ENCODE data around the gene LRBA.

LRBA gene

GRCh38 chr4:150283689-150284088 is 731.4 kb downstream of the LRBA start:
- no peak for DNase-seq (ENCODE audit: low read depth, low spot score)

GRCh38 chr4:150280975-150281374 is 734.1 kb downstream of the LRBA start:
- DNase-seq (ENCODE audit: low read depth, low spot score) = no peak

DNA sequence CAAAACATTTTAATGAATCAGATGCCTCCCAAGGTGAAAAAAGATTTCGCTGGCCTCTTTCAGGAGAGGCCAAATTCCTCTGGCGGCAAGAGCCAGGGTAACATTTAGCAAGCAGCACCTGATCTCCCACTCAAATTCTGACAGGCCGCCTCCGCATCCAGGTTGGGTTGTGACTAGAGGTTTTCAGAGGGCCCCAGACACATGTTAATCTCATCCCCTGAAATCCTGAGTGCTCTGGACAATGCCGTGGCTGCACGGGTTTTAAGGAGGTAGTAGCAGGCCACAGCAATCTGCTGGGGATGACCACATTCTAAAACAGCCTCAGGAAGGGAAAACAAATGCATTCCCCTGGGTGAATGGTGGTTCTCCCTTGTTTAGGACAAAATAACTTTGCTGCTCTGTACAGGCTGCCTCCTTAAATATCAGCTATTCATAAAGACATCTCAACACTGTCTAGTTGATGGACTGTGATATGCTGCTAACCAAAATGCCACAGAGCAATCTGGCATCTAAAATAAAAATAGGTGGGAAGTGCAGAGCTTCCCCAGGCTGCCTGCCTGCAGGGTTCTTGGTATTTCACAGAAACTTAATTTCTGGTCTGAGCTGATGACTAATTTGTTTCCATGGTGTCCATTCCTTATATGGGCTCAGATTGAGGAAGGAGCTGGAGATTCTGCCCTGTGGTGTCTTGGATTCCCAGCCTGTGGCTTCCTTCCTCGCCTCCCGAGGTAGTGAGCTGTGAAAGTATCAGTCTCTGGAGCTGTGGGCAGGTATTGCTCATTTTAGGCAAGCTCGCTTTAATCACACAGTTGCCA is 734.8 kb downstream of the LRBA start:
- DNase-seq (ENCODE audit: low read depth, low spot score) = peak; percentile 55

DNA sequence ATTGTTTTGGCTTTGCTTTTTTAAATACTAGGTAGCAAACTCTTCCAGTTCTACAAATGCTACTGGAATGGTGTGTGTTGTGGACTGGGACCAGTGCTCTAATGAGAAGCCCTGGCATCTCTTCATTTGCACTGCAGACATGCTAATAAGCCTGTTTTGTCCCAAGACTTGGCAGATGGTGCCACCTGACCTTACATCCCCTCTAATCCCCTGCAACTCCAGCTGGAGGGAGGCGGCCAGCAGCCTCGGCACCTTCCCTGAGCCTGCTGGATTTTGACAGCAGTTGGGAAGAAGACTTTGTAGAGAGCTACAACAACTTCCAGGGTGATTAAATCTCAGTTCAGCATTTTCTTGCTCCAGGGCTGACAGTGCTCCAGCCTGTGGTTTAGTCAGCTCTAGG is 736.9 kb downstream of the LRBA start:
- DNase-seq (ENCODE audit: low read depth, low spot score) = no peak

DNA sequence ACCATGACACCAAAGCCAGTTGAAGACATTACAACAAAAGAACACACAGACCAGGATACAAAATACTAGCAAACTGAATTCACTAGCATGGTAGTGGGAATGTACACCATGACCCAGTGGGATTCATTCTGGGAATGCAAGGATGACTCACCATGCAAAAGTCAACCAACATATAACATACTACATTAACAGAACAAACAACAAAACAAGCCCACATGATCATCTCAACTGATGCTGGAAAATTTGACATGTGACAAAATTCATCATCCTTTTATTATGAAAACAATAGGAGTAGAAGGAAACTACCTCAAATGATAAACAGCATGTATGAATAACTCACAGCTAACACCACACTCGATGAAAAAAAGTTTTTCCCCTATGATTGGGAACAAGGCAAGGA is 746.6 kb downstream of the LRBA start:
- no peak for DNase-seq (ENCODE audit: low read depth, low spot score)

DNA sequence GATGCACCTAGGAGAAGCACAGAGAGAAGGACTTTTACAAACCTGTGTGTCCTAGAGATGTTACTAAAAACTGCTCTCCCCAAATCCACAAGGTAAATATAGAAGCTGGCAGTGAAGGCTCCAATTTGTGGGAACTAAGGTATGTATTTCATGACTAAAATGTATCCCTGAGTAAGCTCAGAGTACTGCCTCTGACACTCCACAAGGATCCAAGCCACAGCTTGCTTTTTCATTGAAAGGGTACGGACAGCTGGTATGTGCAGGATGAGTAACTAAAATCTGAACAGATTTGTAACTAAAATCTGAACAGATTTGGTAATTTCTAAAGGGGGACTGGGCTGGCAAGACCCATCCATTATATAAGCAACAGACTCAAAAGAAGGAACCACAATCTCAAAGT is 749.3 kb downstream of the LRBA start:
- DNase-seq (ENCODE audit: low read depth, low spot score) = no peak

- DNase-seq (ENCODE audit: low read depth, low spot score) = no peak
Measured at GRCh38 chr4:150264595-150265161, 750.4 kb downstream of the LRBA start.

- DNase-seq (ENCODE audit: low read depth, low spot score) = no peak
Measured at GRCh38 chr4:150262611-150263010, 752.5 kb downstream of the LRBA start.

- no peak for DNase-seq (ENCODE audit: low read depth, low spot score)
Measured at GRCh38 chr4:150261571-150261970, 753.5 kb downstream of the LRBA start.

- no peak for DNase-seq (ENCODE audit: low read depth, low spot score)
Measured at GRCh38 chr4:150259861-150260567, 755.1 kb downstream of the LRBA start.

- DNase-seq (ENCODE audit: low read depth, low spot score) = no peak
Measured at GRCh38 chr4:150258569-150258968, 756.5 kb downstream of the LRBA start.

DNA sequence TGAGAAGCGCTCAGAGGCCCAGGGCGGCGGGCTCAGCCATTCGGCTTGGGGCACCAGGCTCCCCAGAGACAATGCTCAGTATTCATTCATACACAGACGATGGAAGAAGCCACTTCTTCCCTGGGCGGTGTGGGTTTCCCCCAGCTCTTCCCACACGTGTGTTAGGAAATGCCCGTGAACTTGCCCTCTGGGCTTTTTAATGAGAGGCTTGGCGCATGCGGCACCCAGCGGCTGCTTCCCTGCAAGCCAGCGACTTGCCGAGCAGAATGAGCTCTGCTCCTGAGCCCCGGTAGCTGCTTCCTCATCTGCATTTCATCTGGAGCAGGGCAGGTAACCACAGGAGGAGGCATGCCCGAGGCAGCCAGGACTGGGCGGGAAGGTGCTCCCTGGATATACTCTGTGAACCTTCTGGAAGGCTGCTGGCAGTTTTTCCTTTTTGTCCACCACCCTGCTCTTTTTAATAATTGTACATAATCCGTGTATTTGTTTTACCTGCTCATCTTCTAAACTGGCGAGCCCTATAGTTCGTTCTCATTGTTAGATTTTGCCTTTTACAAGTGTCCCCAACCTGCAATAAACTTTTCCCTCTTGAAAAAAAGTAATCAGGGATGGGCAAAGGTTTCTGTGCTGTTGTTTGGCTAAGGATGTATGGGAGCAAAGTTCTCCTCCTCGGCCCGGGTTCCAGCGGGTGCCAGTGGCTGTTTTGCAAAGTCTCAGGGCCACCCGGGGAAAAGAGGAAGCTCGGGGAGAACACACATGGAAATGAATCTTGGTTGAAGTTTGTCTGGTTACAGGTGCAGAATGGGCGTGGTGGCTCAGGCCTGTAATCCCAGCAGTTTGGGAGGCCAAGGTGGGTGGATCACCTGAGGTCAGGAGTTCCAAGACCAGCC is 758.0 kb downstream of the LRBA start:
- DNase-seq (ENCODE audit: low read depth, low spot score) = peak; percentile 76

DNA sequence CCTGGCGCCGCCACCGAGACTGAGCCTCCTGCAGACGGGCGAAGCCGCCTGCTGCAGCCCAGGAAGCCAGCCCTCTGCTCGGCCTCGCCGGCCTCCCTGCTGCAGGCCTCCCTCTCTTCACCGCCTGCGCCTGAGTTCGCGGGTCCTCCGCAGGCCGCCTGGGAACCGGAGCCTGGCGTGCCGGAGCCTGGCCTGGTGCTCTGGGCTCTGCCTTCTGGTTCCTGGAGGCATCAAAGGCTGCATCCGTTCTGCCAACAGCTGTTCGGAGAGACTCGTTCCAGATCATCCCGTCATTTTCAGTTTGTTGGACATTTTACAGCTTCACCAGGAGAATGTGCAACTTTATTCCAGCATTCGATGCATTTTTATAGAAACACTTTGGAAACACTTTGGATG is 758.9 kb downstream of the LRBA start:
- DNase-seq (ENCODE audit: low read depth, low spot score) = no peak

- no peak for DNase-seq (ENCODE audit: low read depth, low spot score)
Measured at GRCh38 chr4:150255610-150256224, 759.4 kb downstream of the LRBA start.

- no peak for DNase-seq (ENCODE audit: low read depth, low spot score)
Measured at GRCh38 chr4:150253965-150254630, 761.0 kb downstream of the LRBA start.

- DNase-seq (ENCODE audit: low read depth, low spot score) = no peak
Measured at GRCh38 chr4:150253416-150253815, 761.7 kb downstream of the LRBA start.

GRCh38 chr4:150252741-150253140 is 762.3 kb downstream of the LRBA start:
- DNase-seq (ENCODE audit: low read depth, low spot score) = no peak

- DNase-seq (ENCODE audit: low read depth, low spot score) = no peak
Measured at GRCh38 chr4:150252306-150252705, 762.8 kb downstream of the LRBA start.

- DNase-seq (ENCODE audit: low read depth, low spot score) = no peak
Measured at GRCh38 chr4:150251752-150252190, 763.3 kb downstream of the LRBA start.

GRCh38 chr4:150250998-150251651 is 764.0 kb downstream of the LRBA start:
- DNase-seq (ENCODE audit: low read depth, low spot score) = no peak
